HG03060 (cell line): ENCODE results near the gene MPIG6B.

Experiments used
- ATAC-seq: cut with Tn5 transposase; IDR thresholded peaks from one replicate; pipeline ENCODE4 v1.9.1; 2021; ENCODE audit warnings: low read depth, moderate number of reproducible peaks; ENCODE audit not compliant: unreplicated experiment

The MPIG6B gene

GRCh38 chr6:31736768-31737314 is 13.7 kb downstream of the MPIG6B start:
- no peak for ATAC-seq

GRCh38 chr6:31737315-31737990 is 14.3 kb downstream of the MPIG6B start:
- no peak for ATAC-seq

GRCh38 chr6:31737991-31738979 is 15.1 kb downstream of the MPIG6B start:
- no peak for ATAC-seq

GRCh38 chr6:31739639-31740396 is 16.6 kb downstream of the MPIG6B start, which contains the start of gene MSH5:
TSS of gene MSH5 (plus strand) at chr6:31740005. CDS start at chr6:31740467, 462 bp downstream.
- peak; percentile 46 for ATAC-seq

- ATAC-seq = no peak
These were observed 17.4 kb downstream of the MPIG6B start for GRCh38 chr6:31740397-31741223.

GRCh38 chr6:31741815-31742214 is 18.6 kb downstream of the MPIG6B start:
- ATAC-seq = no peak

GRCh38 chr6:31742894-31743293 is 19.7 kb downstream of the MPIG6B start:
- ATAC-seq = no peak

- no peak for ATAC-seq
These were observed 21.2 kb downstream of the MPIG6B start for GRCh38 chr6:31744422-31744821.

GRCh38 chr6:31749301-31750036 is 26.3 kb downstream of the MPIG6B start:
- no peak for ATAC-seq

GRCh38 chr6:31750411-31751022 is 27.3 kb downstream of the MPIG6B start:
- no peak for ATAC-seq

GRCh38 chr6:31752739-31753319 is 29.7 kb downstream of the MPIG6B start:
- ATAC-seq = no peak

GRCh38 chr6:31758281-31758680 is 35.1 kb downstream of the MPIG6B start:
- ATAC-seq = no peak

- no peak for ATAC-seq
These were observed 37.6 kb downstream of the MPIG6B start for GRCh38 chr6:31760790-31761189.

GRCh38 chr6:31761343-31761742 is 38.2 kb downstream of the MPIG6B start:
- ATAC-seq = no peak

- ATAC-seq = no peak
These were observed 39.2 kb downstream of the MPIG6B start, which contains the start of gene SAPCD1 for GRCh38 chr6:31762356-31762755. TSS of gene SAPCD1 (plus strand) at chr6:31762656. CDS start at chr6:31763055, 399 bp downstream.

GRCh38 chr6:31762878-31763618 is 39.9 kb downstream of the MPIG6B start:
- ATAC-seq = no peak

GRCh38 chr6:31763619-31763940 is 40.4 kb downstream of the MPIG6B start:
- no peak for ATAC-seq

GRCh38 chr6:31764198-31764597 is 41.0 kb downstream of the MPIG6B start:
- ATAC-seq = no peak
